IMR-90 (cell line): ENCODE measurements around the gene NR2C1. TPM values are rescaled to one million over a fixed set of nuclear protein-coding genes. Genes with fewer than 3 reads are reported as not detected.

Experiments
- ATAC-seq: fragments of 200-7000 bp; cut with Tn5 transposase; 2 replicates; pipeline ENCODE4 v1.9.1; 2020; ENCODE audit warnings: low read depth, mild to moderate bottlenecking, moderate library complexity
- BruUV-seq: library from RNA; stranded (reverse); fragments of 400-500 nt; replicated peaks from 2 replicates; lab custom pipeline; 2021; lab: Mats Ljungman, UMichigan
- CTCF ChIA-PET: fragments of 300-600 bp; formaldehyde crosslinking; extraction: SDS; loops from one replicate; lab custom pipeline; 2021; ENCODE audit warnings: antibody characterized with exemption; lab: Yijun Ruan, JAX
- POLR2A ChIA-PET: fragments of 300-600 bp; sonication (Branson Sonifier 250); formaldehyde crosslinking; loops from one replicate; lab custom pipeline; 2022; ENCODE audit warnings: antibody characterized with exemption; ENCODE audit not compliant: unreplicated experiment; lab: Charles Lee
- DNase-seq: peaks from one replicate; pipeline ENCODE4 v3.0.0; 2013
- H2AFZ ChIP-seq: replicated peaks from 2 replicates; pipeline ENCODE3; 2013; ENCODE audit warnings: low read length, mild to moderate bottlenecking; ENCODE audit not compliant: poor library complexity
- H2AK5ac ChIP-seq: 2 replicates; pipeline ENCODE4 v1.6.1; 2013; ENCODE audit warnings: low read depth, low read length, inconsistent platforms
- H2AK9ac ChIP-seq: replicated peaks from 2 replicates; pipeline ENCODE3; 2013; ENCODE audit warnings: mild to moderate bottlenecking, low read depth, low read length, moderate library complexity; ENCODE audit not compliant: poor library complexity
- H2BK120ac ChIP-seq: 2 replicates; pipeline ENCODE4 v1.6.1; 2013; ENCODE audit warnings: low read depth, low read length, inconsistent platforms
- H2BK15ac ChIP-seq: 3 replicates; pipeline ENCODE4 v1.6.1; 2013; ENCODE audit warnings: low read depth, low read length, inconsistent platforms
- H2BK20ac ChIP-seq: 2 replicates; pipeline ENCODE4 v1.6.1; 2013; ENCODE audit warnings: low read depth, mild to moderate bottlenecking, inconsistent platforms, low read length, moderate library complexity
- H2BK5ac ChIP-seq: 2 replicates; pipeline ENCODE4 v1.6.1; 2013; ENCODE audit warnings: mild to moderate bottlenecking, low read depth, low read length, inconsistent platforms; ENCODE audit not compliant: poor library complexity, severe bottlenecking
- H3K14ac ChIP-seq: replicated peaks from 2 replicates; pipeline ENCODE4 v1.6.1; 2013; ENCODE audit warnings: low read depth, low read length, inconsistent platforms
- H3K18ac ChIP-seq: 2 replicates; pipeline ENCODE4 v1.6.1; 2013; ENCODE audit warnings: low read depth, low read length, control low read depth
- H3K23ac ChIP-seq: 2 replicates; pipeline ENCODE4 v1.6.1; 2013; ENCODE audit warnings: low read depth, low read length, inconsistent platforms
- H3K27ac ChIP-seq: 2 replicates; pipeline ENCODE4 v1.5.1; 2013; ENCODE audit warnings: mild to moderate bottlenecking, control low read depth, low read length; ENCODE audit not compliant: insufficient read depth
- H3K27me3 ChIP-seq: 2 replicates; pipeline ENCODE4 v1.6.1; 2013; ENCODE audit warnings: low read length; ENCODE audit not compliant: control insufficient read depth, insufficient read depth
- H3K36me3 ChIP-seq: 2 replicates; pipeline ENCODE4 v1.6.1; 2013; ENCODE audit warnings: low read length, mixed read lengths; ENCODE audit not compliant: control insufficient read depth, insufficient read depth
- H3K4ac ChIP-seq: 2 replicates; pipeline ENCODE4 v1.6.1; 2013; ENCODE audit warnings: low read depth, low read length, inconsistent platforms
- H3K4me1 ChIP-seq: 2 replicates; pipeline ENCODE4 v1.6.1; 2013; ENCODE audit warnings: low read length, mixed read lengths; ENCODE audit not compliant: control insufficient read depth, insufficient read depth
- H3K4me2 ChIP-seq: 2 replicates; pipeline ENCODE4 v1.6.1; 2013; ENCODE audit warnings: low read depth, mild to moderate bottlenecking, control low read depth, low read length, moderate library complexity
- H3K4me3 ChIP-seq: 2 replicates; pipeline ENCODE4 v1.5.1; 2013; ENCODE audit warnings: low read depth, mild to moderate bottlenecking, control low read depth, low read length, moderate library complexity; ENCODE audit not compliant: insufficient read depth
- H3K56ac ChIP-seq: 2 replicates; pipeline ENCODE4 v1.6.1; 2013; ENCODE audit warnings: low read length, inconsistent platforms; ENCODE audit not compliant: insufficient read depth; ENCODE audit errors: extremely low read depth
- H3K79me1 ChIP-seq, 2 experiments: 2 replicates each; pipeline ENCODE4 v1.6.1; 2013; ENCODE audit warnings: low read length in 2 of 2, inconsistent platforms in 1 of 2, low read depth in 1 of 2
- H3K9ac ChIP-seq: 2 replicates; pipeline ENCODE4 v1.6.1; 2013; ENCODE audit warnings: low read depth, low read length, control low read depth
- H3K9me1 ChIP-seq: 2 replicates; pipeline ENCODE4 v1.6.1; 2013; ENCODE audit warnings: low read length, inconsistent platforms; ENCODE audit not compliant: insufficient read depth
- H3K9me3 ChIP-seq: 2 replicates; pipeline ENCODE4 v1.6.1; 2013; ENCODE audit warnings: low read length; ENCODE audit not compliant: control insufficient read depth, insufficient read depth
- H4K20me1 ChIP-seq: 2 replicates; pipeline ENCODE4 v1.6.1; 2013; ENCODE audit warnings: low read length, inconsistent platforms; ENCODE audit not compliant: insufficient read depth
- H4K5ac ChIP-seq: 2 replicates; pipeline ENCODE4 v1.6.1; 2013; ENCODE audit warnings: mild to moderate bottlenecking, low read depth, low read length, control low read depth
- H4K8ac ChIP-seq, 2 experiments: 2 replicates each; pipeline ENCODE4 v1.6.1; 2013; ENCODE audit warnings: low read depth in 2 of 2, low read length in 2 of 2, control low read depth in 1 of 2, inconsistent platforms in 1 of 2
- H4K91ac ChIP-seq: 2 replicates; pipeline ENCODE4 v1.6.1; 2013; ENCODE audit warnings: low read depth, low read length, inconsistent platforms; ENCODE audit not compliant: insufficient read depth
- BHLHE40 ChIP-seq: fragments of 150-350 bp; IDR thresholded peaks from 2 replicates; pipeline ENCODE4 v1.6.1; 2016; ENCODE audit warnings: mild to moderate bottlenecking, low read depth, low read length
- CEBPB ChIP-seq: IDR thresholded peaks from 2 replicates; pipeline ENCODE4 v1.6.1; 2012; ENCODE audit warnings: low read depth, low read length, improper control_type of control experiment
- CHD1 ChIP-seq: IDR thresholded peaks from 2 replicates; pipeline ENCODE4 v1.6.1; 2012; ENCODE audit warnings: low read depth, low read length, improper control_type of control experiment
- FOS ChIP-seq: fragments of 150-350 bp; IDR thresholded peaks from 2 replicates; pipeline ENCODE4 v1.6.1; 2016; ENCODE audit warnings: low read depth, low read length
- MAFK ChIP-seq: IDR thresholded peaks from 2 replicates; pipeline ENCODE4 v1.6.1; 2012; ENCODE audit warnings: low read depth, low read length, improper control_type of control experiment
- MAZ ChIP-seq: IDR thresholded peaks from 2 replicates; pipeline ENCODE4 v1.6.1; 2012; ENCODE audit warnings: low read depth, mild to moderate bottlenecking, low read length, improper control_type of control experiment, moderate library complexity, borderline replicate concordance
- MXI1 ChIP-seq: IDR thresholded peaks from 2 replicates; pipeline ENCODE4 v1.6.1; 2012; ENCODE audit warnings: low read depth, mild to moderate bottlenecking, low read length, moderate library complexity, borderline replicate concordance
- POLR2A ChIP-seq: IDR thresholded peaks from 2 replicates; pipeline ENCODE4 v1.6.1; 2012; ENCODE audit warnings: mild to moderate bottlenecking, low read depth, low read length
- RCOR1 ChIP-seq: IDR thresholded peaks from 2 replicates; pipeline ENCODE4 v1.6.1; 2012; ENCODE audit warnings: mild to moderate bottlenecking, low read length, improper control_type of control experiment; ENCODE audit not compliant: insufficient replicate concordance
- RFX5 ChIP-seq: IDR thresholded peaks from 2 replicates; pipeline ENCODE4 v1.8.0; 2012; ENCODE audit warnings: low read depth, mild to moderate bottlenecking, low read length, moderate library complexity
- SMC3 ChIP-seq: fragments of 150-350 bp; IDR thresholded peaks from 2 replicates; pipeline ENCODE4 v1.6.1; 2016; ENCODE audit warnings: low read depth, mild to moderate bottlenecking, antibody characterized with exemption, low read length, moderate library complexity
- WGBS, 2 experiments: methylation state at CpG; one replicate each; pipeline versions ENCODE4 v1.1.5 to v1.1.7; 2013; ENCODE audit warnings: missing lambda C conversion rate in 2 of 2; ENCODE audit not compliant: insufficient read length in 1 of 2; ENCODE audit errors: extremely low coverage in 2 of 2; 5-methylcytosine and 5-hydroxymethylcytosine counted together
- dilution Hi-C: fragments of 300-500 bp; cut with HindIII; formaldehyde crosslinking; loops from one replicate; pipeline ENCODE4 v1.14.3; 2018; ENCODE audit warnings: low sequenced_read_pairs; ENCODE audit not compliant: unreplicated experiment
- in situ Hi-C: fragments of 300-500 bp; cut with MboI; formaldehyde crosslinking; loops from 3 replicates; pipeline ENCODE4 v1.14.3; 2019; ENCODE audit warnings: low sequenced_read_pairs, inconsistent platforms, mixed read lengths
- intact Hi-C: fragments of 100-400 bp; cut with micrococcal nuclease; formaldehyde crosslinking; loops from 2 replicates; pipeline ENCODE4 v1.10.0; 2022
- polyA plus RNA-seq, 3 experiments: library from polyadenylated mRNA; depleted of rRNA; stranded (reverse); fragments of >200 nt; gene quantifications; 2 replicates each; pipeline ENCODE4 v1.2.3, GENCODE V29; 2012; ENCODE audit warnings: low replicate concordance in 1 of 3
- total RNA-seq: library from RNA; depleted of rRNA; stranded (reverse); fragments of >200 nt; gene quantifications from 2 replicates; pipeline ENCODE4 v1.2.3, GENCODE V29; 2012
- TF ChIP-seq, protein P1 (sequence below): conservative IDR thresholded peaks from 2 replicates; pipeline ENCODE4 v1.5.1; 2012; ENCODE audit warnings: mild to moderate bottlenecking, low read depth, low read length, improper control_type of control experiment
- TF ChIP-seq, protein P2 (sequence below): fragments of 150-350 bp; IDR thresholded peaks from 2 replicates; pipeline ENCODE4 v1.6.1; 2017; ENCODE audit warnings: mild to moderate bottlenecking, antibody characterized with exemption, low read length, low read depth

Gene NR2C1
- total and polyA plus RNA-seq, 2 of the 4 experiments (the other 2 are of a cell fraction), result 12.7 to 14.1 TPM

DNA sequence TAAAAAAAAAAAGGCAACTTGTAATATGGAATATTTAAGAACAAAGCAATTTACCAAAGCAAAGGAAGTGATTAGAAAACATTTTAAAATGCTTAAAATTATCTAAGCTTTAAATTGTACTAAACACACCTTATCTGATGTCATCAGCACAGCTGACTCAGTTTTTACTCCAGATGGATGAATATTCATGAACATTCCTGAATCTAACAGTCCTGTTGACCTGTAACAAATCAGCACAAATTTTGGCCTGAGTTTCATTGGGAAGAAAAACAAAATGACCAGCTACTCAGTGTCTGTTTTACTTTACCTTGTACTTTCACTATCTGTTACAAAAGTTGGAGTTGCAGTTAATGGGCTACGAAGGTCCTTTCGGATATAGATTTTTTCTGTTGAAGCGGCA lies 16.0 kb downstream of the NR2C1 start:
- H3K9ac ChIP-seq, result no peak overlapping the region
- BruUV-seq, result no TSS peak
- ATAC-seq (no peak), DNase-seq (no peak)
- no peak overlapping the region for H3K14ac ChIP-seq
- H3K79me1 ChIP-seq, result no peaks in the 10 kb centered on the region; a peak in 1 of 4 replicates
- H3K27ac ChIP-seq, result no peak overlapping the region
- no CpG with 5 or more reads among the region's 3 CpGs for WGBS, 2 experiments
- H4K8ac ChIP-seq, result no peak overlapping the region
- H3K18ac ChIP-seq, result no peak overlapping the region
- no peak overlapping the region for H2AK9ac ChIP-seq
- no peak overlapping the region for H2AK5ac ChIP-seq
- H3K4me2 ChIP-seq, result no peak overlapping the region
- H2BK5ac ChIP-seq, result no peak overlapping the region
- ChIA-PET CTCF (interaction anchor here (0.7 kb wide), 1 partner anchor 551 kb away, joined by 3 read pairs; no protein-coding TSS in a partner anchor), POLR2A (no interaction called here)
- no peak overlapping the region for H3K4ac ChIP-seq
- no peaks in the 10 kb centered on the region for H3K27me3 ChIP-seq
- H2AFZ ChIP-seq, result no peak overlapping the region
- no peak overlapping the region for H2BK20ac ChIP-seq
- dilution Hi-C loops (no loop called here), intact Hi-C loops (no loop called here), in situ Hi-C loops (no loop called here)
- no peaks in the 10 kb centered on the region for H4K20me1 ChIP-seq
- no peak for TF ChIP-seq RCOR1
- TF ChIP-seq SMC3, result no peak
- TF ChIP-seq, protein P1, sequence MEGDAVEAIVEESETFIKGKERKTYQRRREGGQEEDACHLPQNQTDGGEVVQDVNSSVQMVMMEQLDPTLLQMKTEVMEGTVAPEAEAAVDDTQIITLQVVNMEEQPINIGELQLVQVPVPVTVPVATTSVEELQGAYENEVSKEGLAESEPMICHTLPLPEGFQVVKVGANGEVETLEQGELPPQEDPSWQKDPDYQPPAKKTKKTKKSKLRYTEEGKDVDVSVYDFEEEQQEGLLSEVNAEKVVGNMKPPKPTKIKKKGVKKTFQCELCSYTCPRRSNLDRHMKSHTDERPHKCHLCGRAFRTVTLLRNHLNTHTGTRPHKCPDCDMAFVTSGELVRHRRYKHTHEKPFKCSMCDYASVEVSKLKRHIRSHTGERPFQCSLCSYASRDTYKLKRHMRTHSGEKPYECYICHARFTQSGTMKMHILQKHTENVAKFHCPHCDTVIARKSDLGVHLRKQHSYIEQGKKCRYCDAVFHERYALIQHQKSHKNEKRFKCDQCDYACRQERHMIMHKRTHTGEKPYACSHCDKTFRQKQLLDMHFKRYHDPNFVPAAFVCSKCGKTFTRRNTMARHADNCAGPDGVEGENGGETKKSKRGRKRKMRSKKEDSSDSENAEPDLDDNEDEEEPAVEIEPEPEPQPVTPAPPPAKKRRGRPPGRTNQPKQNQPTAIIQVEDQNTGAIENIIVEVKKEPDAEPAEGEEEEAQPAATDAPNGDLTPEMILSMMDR, result no peak
- TF ChIP-seq POLR2A, result no peak
- no peak for TF ChIP-seq RFX5
- no peak for TF ChIP-seq MAFK
- TF ChIP-seq, protein P2, sequence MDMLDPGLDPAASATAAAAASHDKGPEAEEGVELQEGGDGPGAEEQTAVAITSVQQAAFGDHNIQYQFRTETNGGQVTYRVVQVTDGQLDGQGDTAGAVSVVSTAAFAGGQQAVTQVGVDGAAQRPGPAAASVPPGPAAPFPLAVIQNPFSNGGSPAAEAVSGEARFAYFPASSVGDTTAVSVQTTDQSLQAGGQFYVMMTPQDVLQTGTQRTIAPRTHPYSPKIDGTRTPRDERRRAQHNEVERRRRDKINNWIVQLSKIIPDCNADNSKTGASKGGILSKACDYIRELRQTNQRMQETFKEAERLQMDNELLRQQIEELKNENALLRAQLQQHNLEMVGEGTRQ, result no peak
- TF ChIP-seq MXI1, result no peak
- no peak for TF ChIP-seq MAZ
- no peak for TF ChIP-seq FOS
- TF ChIP-seq CEBPB, result no peak
- TF ChIP-seq BHLHE40, result no peak
- no peak for TF ChIP-seq CHD1
- peaks cover 17% of the 10 kb centered on the region for H3K36me3 ChIP-seq
- no peak overlapping the region for H2BK120ac ChIP-seq
- H3K4me3 ChIP-seq, result no peak overlapping the region
- no peak overlapping the region for H4K5ac ChIP-seq
- H3K9me3 ChIP-seq, result no peaks in the 10 kb centered on the region
- H3K23ac ChIP-seq, result no peak overlapping the region
- H4K91ac ChIP-seq, result no peak overlapping the region
- no peak overlapping the region for H2BK15ac ChIP-seq
- no peaks in the 10 kb centered on the region for H3K4me1 ChIP-seq
- no peaks in the 10 kb centered on the region for H3K9me1 ChIP-seq
- no peak overlapping the region for H3K56ac ChIP-seq
